ENCODE data around the gene OMA1. TPM values are rescaled to one million over a fixed set of nuclear protein-coding genes. Genes with fewer than 3 reads are reported as not detected.
"Not testable (repeated sequence)": the region's sequence is repeated elsewhere in the genome, so short reads cannot be mapped to it uniquely, and the experiment has no call there.

The OMA1 gene
- polyA plus RNA-seq, 2 of the 4 experiments (the other 2 are of a cell fraction), result 11.7 to 18.0 TPM

DNA sequence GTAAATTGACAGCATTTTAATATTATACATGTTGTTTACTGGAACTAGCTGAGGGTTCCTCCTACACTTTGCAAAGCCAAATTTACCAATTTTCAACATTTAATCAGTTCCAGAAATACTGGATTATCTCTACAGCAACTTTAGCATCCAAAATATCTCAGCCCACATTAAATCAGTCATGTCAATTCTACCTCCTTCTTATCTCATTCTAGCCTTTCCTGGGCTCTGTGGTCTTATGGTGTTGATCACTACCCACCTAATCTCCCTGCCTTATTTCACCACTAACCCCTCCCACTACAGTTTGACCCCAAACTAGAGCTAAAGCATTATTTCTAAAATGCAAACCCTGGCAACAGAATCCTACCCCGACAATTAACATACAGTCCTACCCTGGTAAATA, 3.3 kb downstream of the OMA1 start:
- WGBS (ENCODE audit: missing lambda C conversion rate), result 95% methylated on average over 1 of the region's 1 CpG
- CTCF ChIA-PET, result interaction anchor here (0.6 to 2.0 kb wide), 4 partner anchors 27 to 110 kb away, joined by 4 to 8 read pairs (median 5); no protein-coding TSS in a partner anchor
- no peak overlapping the region for H3K27ac ChIP-seq
- DNase-seq (ENCODE audit: low read depth in 1 of 2, low spot score in 1 of 2) (no peak), ATAC-seq (no peak), FAIRE-seq (no peak)
- no peak overlapping the region for H3K4me2 ChIP-seq
- H3K4me3 ChIP-seq, result no peak overlapping the region
- POLR2A ChIA-PET, result no interaction called here
- no peak for TF ChIP-seq TFCP2L1 (CRISPR knock-in tag; IDR thresholded peaks at IDR 0.05)
- H3K4me1 ChIP-seq, result 0 out of 3 replicates have a peak, but pooled peaks cover 8% of the 10 kb centered on the region
- H3K9me3 ChIP-seq, result no peaks in the 10 kb centered on the region

- no peak for FAIRE-seq
- H3K4me1 ChIP-seq, result 0 out of 3 replicates have a peak, but pooled peaks cover 5% of the 10 kb centered on the region
- no peak overlapping the region for H3K27ac ChIP-seq
- no peak overlapping the region for H3K4me2 ChIP-seq
- 28% methylated on average over 1 of the region's 2 CpGs for WGBS (ENCODE audit: missing lambda C conversion rate)
- POLR2A ChIA-PET, result no interaction called here
- TF ChIP-seq POLR2AphosphoS2 (conservative IDR thresholded peaks at IDR 0.05; ENCODE audit: low read length) (no peak), TFCP2L1 (CRISPR knock-in tag; IDR thresholded peaks at IDR 0.05) (no peak), ATOH8 (CRISPR knock-in tag; IDR thresholded peaks at IDR 0.05; ENCODE audit: low read depth) (no peak), CHD2 (IDR thresholded peaks at IDR 0.05; ENCODE audit: low read length, partially characterized antibody) (no peak), CBX2 (IDR thresholded peaks at IDR 0.05; ENCODE audit: borderline replicate concordance, low read depth) (no peak), ZNF302 (CRISPR knock-in tag; IDR thresholded peaks at IDR 0.05) (no peak)
- no peak for ATAC-seq
- no peaks in the 10 kb centered on the region for H3K9me3 ChIP-seq
- DNase-seq (ENCODE audit: low read depth in 1 of 2, low spot score in 1 of 2), result no peak
- CTCF ChIA-PET, result interaction anchor here (1.6 to 2.7 kb wide), 2 partner anchors 12 to 23 kb away, joined by 3 to 12 read pairs; no protein-coding TSS in a partner anchor
- H3K4me3 ChIP-seq, result no peak overlapping the region
Measured at GRCh38 chr1:58539553-58539952, 7.0 kb downstream of the OMA1 start.

DNA sequence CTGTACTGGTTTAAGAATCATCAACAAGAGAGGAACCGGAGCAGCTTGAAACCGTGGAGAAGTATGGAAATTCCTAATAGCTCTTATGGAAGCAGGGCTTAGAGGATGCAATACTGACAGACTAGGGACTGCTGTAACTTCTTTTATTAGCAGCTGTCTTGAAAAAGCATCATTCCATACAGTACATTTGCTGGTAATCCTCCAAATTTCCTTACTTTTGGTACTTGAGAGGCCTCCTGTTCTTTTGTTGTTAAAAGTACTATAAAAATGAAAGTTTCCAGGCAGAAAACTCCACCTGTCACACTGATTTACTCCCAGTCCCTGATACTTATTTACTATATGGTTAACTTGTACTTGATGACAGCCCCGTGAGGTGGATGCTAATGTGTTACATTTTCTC, 7.7 kb downstream of the OMA1 start:
- ChIA-PET CTCF (interaction anchor here (0.8 to 2.7 kb wide), 3 partner anchors 11 to 114 kb away, joined by 3 to 12 read pairs (median 5); no protein-coding TSS in a partner anchor), POLR2A (no interaction called here)
- H3K4me1 ChIP-seq, result 0 out of 3 replicates have a peak, but pooled peaks cover 5% of the 10 kb centered on the region
- ATAC-seq, result no peak
- no peak overlapping the region for H3K27ac ChIP-seq
- H3K4me3 ChIP-seq, result no peak overlapping the region
- WGBS (ENCODE audit: missing lambda C conversion rate), result 81% methylated on average over 3 of the region's 3 CpGs
- no peak for TF ChIP-seq ZNF302 (CRISPR knock-in tag; IDR thresholded peaks at IDR 0.05)
- TF ChIP-seq HOXA7 (CRISPR knock-in tag; IDR thresholded peaks at IDR 0.05), result no peak
- no peak for TF ChIP-seq TFCP2L1 (CRISPR knock-in tag; IDR thresholded peaks at IDR 0.05)
- TF ChIP-seq HEYL (CRISPR knock-in tag; IDR thresholded peaks at IDR 0.05), result no peak
- TF ChIP-seq TP53 (CRISPR knock-in tag; IDR thresholded peaks at IDR 0.05), result no peak
- TF ChIP-seq NFE2L2 (conservative IDR thresholded peaks at IDR 0.05; ENCODE audit: low read length), result no peak
- TF ChIP-seq ZSCAN20 (CRISPR knock-in tag; IDR thresholded peaks at IDR 0.05), result no peak
- no peak for TF ChIP-seq ATOH8 (CRISPR knock-in tag; IDR thresholded peaks at IDR 0.05; ENCODE audit: low read depth)
- TF ChIP-seq, protein P1, sequence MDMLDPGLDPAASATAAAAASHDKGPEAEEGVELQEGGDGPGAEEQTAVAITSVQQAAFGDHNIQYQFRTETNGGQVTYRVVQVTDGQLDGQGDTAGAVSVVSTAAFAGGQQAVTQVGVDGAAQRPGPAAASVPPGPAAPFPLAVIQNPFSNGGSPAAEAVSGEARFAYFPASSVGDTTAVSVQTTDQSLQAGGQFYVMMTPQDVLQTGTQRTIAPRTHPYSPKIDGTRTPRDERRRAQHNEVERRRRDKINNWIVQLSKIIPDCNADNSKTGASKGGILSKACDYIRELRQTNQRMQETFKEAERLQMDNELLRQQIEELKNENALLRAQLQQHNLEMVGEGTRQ (IDR thresholded peaks at IDR 0.05), result no peak
- TF ChIP-seq FOXS1 (CRISPR knock-in tag; IDR thresholded peaks at IDR 0.05), result no peak
- TF ChIP-seq SREBF2 (IDR thresholded peaks at IDR 0.05), result no peak
- H3K4me2 ChIP-seq, result no peak overlapping the region
- FAIRE-seq, result no peak
- H3K9me3 ChIP-seq, result no peaks in the 10 kb centered on the region
- no peak for DNase-seq (ENCODE audit: low read depth in 1 of 2, low spot score in 1 of 2)

- WGBS (ENCODE audit: missing lambda C conversion rate), result 69% methylated on average over 1 of the region's 1 CpG
- POLR2A ChIA-PET, result not testable (repeated sequence)
Measured at GRCh38 chr1:58531842-58532241, 14.7 kb downstream of the OMA1 start.

More at GRCh38 chr1:58531842-58532241, 14.7 kb downstream of the OMA1 start:
- not testable (repeated sequence) for H3K4me3 ChIP-seq; ATAC-seq; H3K9me3 ChIP-seq; FAIRE-seq; H3K4me1 ChIP-seq; H3K27ac ChIP-seq; DNase-seq (ENCODE audit: low read depth in 1 of 2, low spot score in 1 of 2); H3K4me2 ChIP-seq
- CTCF ChIA-PET, result interaction anchor here (1.7 kb wide), 1 partner anchor 120 kb away, joined by 3 read pairs; no protein-coding TSS in a partner anchor

Data from A549 (cell line).